ENCODE data around the gene KMT5B. TPM values are rescaled to one million over a fixed set of nuclear protein-coding genes. Genes with fewer than 3 reads are reported as not detected.
A peak's percentile ranks its signal among the peaks of the same experiment; 100 is the strongest.

Gene KMT5B
- total and polyA plus RNA-seq, 2 of the 13 experiments (the other 11 are each of a cell fraction or from before 2014, with no cell fraction given): 17.6 to 23.7 TPM

DNA sequence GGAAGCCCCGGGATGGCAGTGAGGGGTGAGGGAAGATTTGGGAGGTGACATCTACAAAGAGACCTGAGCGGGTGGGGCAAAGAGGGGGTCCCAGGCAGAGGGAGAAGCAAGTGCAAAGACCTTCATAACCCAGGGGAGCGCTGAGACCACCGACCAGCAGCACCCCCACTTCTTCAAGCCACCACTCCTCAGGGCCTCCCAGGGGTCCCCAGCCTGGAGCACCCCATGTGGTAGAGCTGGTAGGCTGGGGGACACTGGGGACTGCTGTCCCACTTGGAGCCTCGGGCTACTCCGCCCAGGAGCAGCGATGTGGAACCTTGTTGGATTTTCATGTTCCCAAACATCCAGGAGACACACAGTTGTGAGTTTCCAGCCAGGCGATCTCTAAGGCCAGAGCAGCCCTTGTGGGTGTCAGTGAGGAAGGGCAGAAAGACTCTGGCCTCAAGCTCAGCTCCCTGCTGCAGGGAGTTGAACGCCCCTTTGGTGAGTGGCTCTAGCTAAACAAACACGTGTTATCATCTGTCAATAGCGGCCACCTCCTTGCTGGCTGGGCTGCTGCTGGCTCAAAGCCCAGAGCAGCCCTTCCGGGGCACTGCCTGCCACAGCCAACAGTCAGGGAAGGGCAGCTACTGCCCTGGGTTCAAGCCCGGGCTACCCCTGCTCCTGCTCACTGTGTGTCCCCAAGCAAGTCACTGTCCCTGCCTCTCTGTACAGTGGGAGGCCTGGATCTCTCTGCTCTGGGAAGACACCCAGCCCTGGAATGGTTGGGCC is 66.2 kb downstream of the KMT5B start (continued):
- TF ChIP-seq, protein P1, sequence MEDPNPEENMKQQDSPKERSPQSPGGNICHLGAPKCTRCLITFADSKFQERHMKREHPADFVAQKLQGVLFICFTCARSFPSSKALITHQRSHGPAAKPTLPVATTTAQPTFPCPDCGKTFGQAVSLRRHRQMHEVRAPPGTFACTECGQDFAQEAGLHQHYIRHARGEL (CRISPR knock-in tag; IDR thresholded peaks at IDR 0.05): no peak
- TF ChIP-seq ZNF24 (IDR thresholded peaks at IDR 0.05) (0 out of 2 replicates have a peak, but pooled peaks have one; percentile 52), ZMAT3 (CRISPR knock-in tag; conservative IDR thresholded peaks at IDR 0.05) (peak; percentile 88), PITX1 (CRISPR knock-in tag; IDR thresholded peaks at IDR 0.05) (peak; percentile 92), NFYC (CRISPR knock-in tag; IDR thresholded peaks at IDR 0.05) (peak; percentile 47; the same call in 1 of the 2 replicates), ZNF563 (CRISPR knock-in tag; IDR thresholded peaks at IDR 0.05) (peak; percentile 80; the same call in 1 of the 2 replicates), RBAK (CRISPR knock-in tag; IDR thresholded peaks at IDR 0.05) (no peak; the same call in 1 of the 2 replicates), BCL6 (CRISPR knock-in tag; IDR thresholded peaks at IDR 0.05) (peak; percentile 88), THAP11 (CRISPR knock-in tag; IDR thresholded peaks at IDR 0.05) (peak; percentile 77), KAT2B (IDR thresholded peaks at IDR 0.05; ENCODE audit: borderline replicate concordance, low read depth, low read length) (no peak), RBM22 (optimal IDR thresholded peaks at IDR 0.05; ENCODE audit: low read length) (peak; percentile 47), NAIF1 (CRISPR knock-in tag; IDR thresholded peaks at IDR 0.05; ENCODE audit: borderline replicate concordance) (0 out of 2 replicates have a peak, but pooled peaks have one; percentile 81)
- TF ChIP-seq, protein P2, sequence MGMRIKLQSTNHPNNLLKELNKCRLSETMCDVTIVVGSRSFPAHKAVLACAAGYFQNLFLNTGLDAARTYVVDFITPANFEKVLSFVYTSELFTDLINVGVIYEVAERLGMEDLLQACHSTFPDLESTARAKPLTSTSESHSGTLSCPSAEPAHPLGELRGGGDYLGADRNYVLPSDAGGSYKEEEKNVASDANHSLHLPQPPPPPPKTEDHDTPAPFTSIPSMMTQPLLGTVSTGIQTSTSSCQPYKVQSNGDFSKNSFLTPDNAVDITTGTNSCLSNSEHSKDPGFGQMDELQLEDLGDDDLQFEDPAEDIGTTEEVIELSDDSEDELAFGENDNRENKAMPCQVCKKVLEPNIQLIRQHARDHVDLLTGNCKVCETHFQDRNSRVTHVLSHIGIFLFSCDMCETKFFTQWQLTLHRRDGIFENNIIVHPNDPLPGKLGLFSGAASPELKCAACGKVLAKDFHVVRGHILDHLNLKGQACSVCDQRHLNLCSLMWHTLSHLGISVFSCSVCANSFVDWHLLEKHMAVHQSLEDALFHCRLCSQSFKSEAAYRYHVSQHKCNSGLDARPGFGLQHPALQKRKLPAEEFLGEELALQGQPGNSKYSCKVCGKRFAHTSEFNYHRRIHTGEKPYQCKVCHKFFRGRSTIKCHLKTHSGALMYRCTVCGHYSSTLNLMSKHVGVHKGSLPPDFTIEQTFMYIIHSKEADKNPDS (CRISPR knock-in tag; IDR thresholded peaks at IDR 0.05): no peak
- TF ChIP-seq, protein P3, sequence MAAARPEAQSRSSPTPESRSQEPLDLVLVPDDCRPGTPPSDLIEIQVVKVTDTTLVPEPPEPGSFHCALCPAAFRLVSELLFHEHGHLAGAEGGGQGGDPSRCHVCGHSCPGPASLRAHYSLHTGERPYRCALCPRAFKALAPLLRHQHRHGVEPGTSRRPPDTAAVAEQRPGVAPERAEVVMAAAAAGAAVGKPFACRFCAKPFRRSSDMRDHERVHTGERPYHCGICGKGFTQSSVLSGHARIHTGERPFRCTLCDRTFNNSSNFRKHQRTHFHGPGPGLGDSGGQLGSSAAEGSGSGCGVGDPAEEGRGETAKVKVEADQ (CRISPR knock-in tag; IDR thresholded peaks at IDR 0.05; ENCODE audit: borderline replicate concordance): no peak; the same call in 1 of the 2 replicates
- TF ChIP-seq, protein P4, sequence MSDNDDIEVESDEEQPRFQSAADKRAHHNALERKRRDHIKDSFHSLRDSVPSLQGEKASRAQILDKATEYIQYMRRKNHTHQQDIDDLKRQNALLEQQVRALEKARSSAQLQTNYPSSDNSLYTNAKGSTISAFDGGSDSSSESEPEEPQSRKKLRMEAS (IDR thresholded peaks at IDR 0.05): peak; percentile 95
- TF ChIP-seq, protein P5, sequence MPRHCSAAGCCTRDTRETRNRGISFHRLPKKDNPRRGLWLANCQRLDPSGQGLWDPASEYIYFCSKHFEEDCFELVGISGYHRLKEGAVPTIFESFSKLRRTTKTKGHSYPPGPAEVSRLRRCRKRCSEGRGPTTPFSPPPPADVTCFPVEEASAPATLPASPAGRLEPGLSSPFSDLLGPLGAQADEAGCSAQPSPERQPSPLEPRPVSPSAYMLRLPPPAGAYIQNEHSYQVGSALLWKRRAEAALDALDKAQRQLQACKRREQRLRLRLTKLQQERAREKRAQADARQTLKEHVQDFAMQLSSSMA (CRISPR knock-in tag; IDR thresholded peaks at IDR 0.05): no peak
- TF ChIP-seq, protein P6, sequence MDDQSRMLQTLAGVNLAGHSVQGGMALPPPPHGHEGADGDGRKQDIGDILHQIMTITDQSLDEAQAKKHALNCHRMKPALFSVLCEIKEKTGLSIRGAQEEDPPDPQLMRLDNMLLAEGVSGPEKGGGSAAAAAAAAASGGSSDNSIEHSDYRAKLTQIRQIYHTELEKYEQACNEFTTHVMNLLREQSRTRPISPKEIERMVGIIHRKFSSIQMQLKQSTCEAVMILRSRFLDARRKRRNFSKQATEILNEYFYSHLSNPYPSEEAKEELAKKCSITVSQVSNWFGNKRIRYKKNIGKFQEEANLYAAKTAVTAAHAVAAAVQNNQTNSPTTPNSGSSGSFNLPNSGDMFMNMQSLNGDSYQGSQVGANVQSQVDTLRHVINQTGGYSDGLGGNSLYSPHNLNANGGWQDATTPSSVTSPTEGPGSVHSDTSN (CRISPR knock-in tag; IDR thresholded peaks at IDR 0.05; ENCODE audit: borderline replicate concordance): no peak
- TF ChIP-seq, protein P7, sequence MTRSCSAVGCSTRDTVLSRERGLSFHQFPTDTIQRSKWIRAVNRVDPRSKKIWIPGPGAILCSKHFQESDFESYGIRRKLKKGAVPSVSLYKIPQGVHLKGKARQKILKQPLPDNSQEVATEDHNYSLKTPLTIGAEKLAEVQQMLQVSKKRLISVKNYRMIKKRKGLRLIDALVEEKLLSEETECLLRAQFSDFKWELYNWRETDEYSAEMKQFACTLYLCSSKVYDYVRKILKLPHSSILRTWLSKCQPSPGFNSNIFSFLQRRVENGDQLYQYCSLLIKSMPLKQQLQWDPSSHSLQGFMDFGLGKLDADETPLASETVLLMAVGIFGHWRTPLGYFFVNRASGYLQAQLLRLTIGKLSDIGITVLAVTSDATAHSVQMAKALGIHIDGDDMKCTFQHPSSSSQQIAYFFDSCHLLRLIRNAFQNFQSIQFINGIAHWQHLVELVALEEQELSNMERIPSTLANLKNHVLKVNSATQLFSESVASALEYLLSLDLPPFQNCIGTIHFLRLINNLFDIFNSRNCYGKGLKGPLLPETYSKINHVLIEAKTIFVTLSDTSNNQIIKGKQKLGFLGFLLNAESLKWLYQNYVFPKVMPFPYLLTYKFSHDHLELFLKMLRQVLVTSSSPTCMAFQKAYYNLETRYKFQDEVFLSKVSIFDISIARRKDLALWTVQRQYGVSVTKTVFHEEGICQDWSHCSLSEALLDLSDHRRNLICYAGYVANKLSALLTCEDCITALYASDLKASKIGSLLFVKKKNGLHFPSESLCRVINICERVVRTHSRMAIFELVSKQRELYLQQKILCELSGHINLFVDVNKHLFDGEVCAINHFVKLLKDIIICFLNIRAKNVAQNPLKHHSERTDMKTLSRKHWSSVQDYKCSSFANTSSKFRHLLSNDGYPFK (CRISPR knock-in tag; IDR thresholded peaks at IDR 0.05; ENCODE audit: borderline replicate concordance): no peak
- TF ChIP-seq, protein P8, sequence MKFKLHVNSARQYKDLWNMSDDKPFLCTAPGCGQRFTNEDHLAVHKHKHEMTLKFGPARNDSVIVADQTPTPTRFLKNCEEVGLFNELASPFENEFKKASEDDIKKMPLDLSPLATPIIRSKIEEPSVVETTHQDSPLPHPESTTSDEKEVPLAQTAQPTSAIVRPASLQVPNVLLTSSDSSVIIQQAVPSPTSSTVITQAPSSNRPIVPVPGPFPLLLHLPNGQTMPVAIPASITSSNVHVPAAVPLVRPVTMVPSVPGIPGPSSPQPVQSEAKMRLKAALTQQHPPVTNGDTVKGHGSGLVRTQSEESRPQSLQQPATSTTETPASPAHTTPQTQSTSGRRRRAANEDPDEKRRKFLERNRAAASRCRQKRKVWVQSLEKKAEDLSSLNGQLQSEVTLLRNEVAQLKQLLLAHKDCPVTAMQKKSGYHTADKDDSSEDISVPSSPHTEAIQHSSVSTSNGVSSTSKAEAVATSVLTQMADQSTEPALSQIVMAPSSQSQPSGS (CRISPR knock-in tag; IDR thresholded peaks at IDR 0.05): peak; percentile 88; the same call in 1 of the 2 replicates

Data from HepG2 (cell line).